ENCODE measurements around the gene ENAH.

Gene ENAH

GRCh38 chr1:225467193-225468020 is 185.5 kb downstream of the ENAH start:
- H3K4me3 ChIP-seq (ENCODE audit: low read length) = peak overlapping the region; percentile 85
- H2AFZ ChIP-seq (ENCODE audit: low read depth, low read length) = peak overlapping the region; percentile 54
- H3K79me2 ChIP-seq (ENCODE audit: low read length) = no peaks in the 10 kb centered on the region
- H3K4me2 ChIP-seq (ENCODE audit: low read length) = peak overlapping the region; percentile 90
- H3K9me3 ChIP-seq (ENCODE audit: insufficient read depth, low read length) = no peaks in the 10 kb centered on the region
- peak overlapping the region; percentile 91 for H3K27ac ChIP-seq (ENCODE audit: low read length)
- TF ChIP-seq CTCF (IDR thresholded peaks at IDR 0.05; ENCODE audit: low read depth, low read length) (no peak), EZH2phosphoT487 (IDR thresholded peaks at IDR 0.05; ENCODE audit: low read depth) (no peak)
- peak overlapping the region; percentile 95 for H3K9ac ChIP-seq (ENCODE audit: low read length)
- no peaks in the 10 kb centered on the region for H3K36me3 ChIP-seq (replicated peaks; ENCODE audit: low read depth, low read length)
- H4K20me1 ChIP-seq (ENCODE audit: insufficient read depth, low read length) = no peaks in the 10 kb centered on the region
- peaks cover 13% of the 10 kb centered on the region for H3K4me1 ChIP-seq (ENCODE audit: low read length)
- no peaks in the 10 kb centered on the region for H3K27me3 ChIP-seq (ENCODE audit: low read depth, low read length)

GRCh38 chr1:225466848-225467192 is 186.1 kb downstream of the ENAH start:
- H2AFZ ChIP-seq (ENCODE audit: low read depth, low read length) = peak overlapping the region; percentile 54

GRCh38 chr1:225465793-225466517 is 187.0 kb downstream of the ENAH start:
- Histone ChIP-seq H3K27ac (ENCODE audit: low read length) (no peak overlapping the region), H3K36me3 (replicated peaks; ENCODE audit: low read depth, low read length) (no peaks in the 10 kb centered on the region), H3K4me2 (ENCODE audit: low read length) (no peak overlapping the region), H4K20me1 (ENCODE audit: insufficient read depth, low read length) (no peaks in the 10 kb centered on the region), H3K4me1 (ENCODE audit: low read length) (peaks cover 13% of the 10 kb centered on the region), H3K9ac (ENCODE audit: low read length) (no peak overlapping the region), H2AFZ (ENCODE audit: low read depth, low read length) (no peak overlapping the region), H3K9me3 (ENCODE audit: insufficient read depth, low read length) (no peaks in the 10 kb centered on the region), H3K4me3 (ENCODE audit: low read length) (no peak overlapping the region), H3K79me2 (ENCODE audit: low read length) (no peaks in the 10 kb centered on the region), H3K27me3 (ENCODE audit: low read depth, low read length) (no peaks in the 10 kb centered on the region)
- TF ChIP-seq EZH2phosphoT487 (IDR thresholded peaks at IDR 0.05; ENCODE audit: low read depth) (no peak), CTCF (IDR thresholded peaks at IDR 0.05; ENCODE audit: low read depth, low read length) (no peak)

More at GRCh38 chr1:225466848-225467192, 186.1 kb downstream of the ENAH start:
- H3K4me2 ChIP-seq (ENCODE audit: low read length) = peak overlapping the region; percentile 90
- H3K27ac ChIP-seq (ENCODE audit: low read length) = peak overlapping the region; percentile 91
- H3K27me3 ChIP-seq (ENCODE audit: low read depth, low read length) = no peaks in the 10 kb centered on the region
- peaks cover 13% of the 10 kb centered on the region for H3K4me1 ChIP-seq (ENCODE audit: low read length)
- no peaks in the 10 kb centered on the region for H3K36me3 ChIP-seq (replicated peaks; ENCODE audit: low read depth, low read length)
- no peaks in the 10 kb centered on the region for H4K20me1 ChIP-seq (ENCODE audit: insufficient read depth, low read length)
- H3K9ac ChIP-seq (ENCODE audit: low read length) = peak overlapping the region; percentile 95
- H3K9me3 ChIP-seq (ENCODE audit: insufficient read depth, low read length) = no peaks in the 10 kb centered on the region
- H3K79me2 ChIP-seq (ENCODE audit: low read length) = no peaks in the 10 kb centered on the region
- peak overlapping the region; percentile 85 for H3K4me3 ChIP-seq (ENCODE audit: low read length)
- TF ChIP-seq CTCF (IDR thresholded peaks at IDR 0.05; ENCODE audit: low read depth, low read length) = no peak
- no peak for TF ChIP-seq EZH2phosphoT487 (IDR thresholded peaks at IDR 0.05; ENCODE audit: low read depth)
